Stromal cell of bone marrow (primary cell): Measurements from ENCODE around the gene WNT8A.

Source experiments
- DNase-seq: peaks from one replicate; pipeline ENCODE4 v3.0.0-alpha.2; 2012; ENCODE audit warnings: low read depth

WNT8A gene

GRCh38 chr5:138091685-138092084 is 7.9 kb downstream of the WNT8A start:
- no peak for DNase-seq

- DNase-seq = no peak
These were observed 8.5 kb downstream of the WNT8A start for GRCh38 chr5:138092301-138092700.

- no peak for DNase-seq
These were observed 9.2 kb downstream of the WNT8A start for GRCh38 chr5:138093036-138093435.

GRCh38 chr5:138095100-138095907 is 11.5 kb downstream of the WNT8A start:
- no peak for DNase-seq

- no peak for DNase-seq
These were observed 12.5 kb downstream of the WNT8A start for GRCh38 chr5:138096363-138096762.

- no peak for DNase-seq
These were observed 13.4 kb downstream of the WNT8A start for GRCh38 chr5:138096997-138097828.

GRCh38 chr5:138102454-138103318 is 18.9 kb downstream of the WNT8A start:
- DNase-seq = no peak

- no peak for DNase-seq
These were observed 19.4 kb downstream of the WNT8A start for GRCh38 chr5:138103319-138103637.

GRCh38 chr5:138105709-138106108 is 21.9 kb downstream of the WNT8A start:
- DNase-seq = no peak

- DNase-seq = no peak
These were observed 23.4 kb downstream of the WNT8A start for GRCh38 chr5:138107213-138107612.

GRCh38 chr5:138109463-138110265 is 25.8 kb downstream of the WNT8A start:
- peak; percentile 15 for DNase-seq

GRCh38 chr5:138110266-138110963 is 26.6 kb downstream of the WNT8A start:
- no peak for DNase-seq

- no peak for DNase-seq
These were observed 27.3 kb downstream of the WNT8A start for GRCh38 chr5:138111181-138111580.

GRCh38 chr5:138111937-138112336 is 28.1 kb downstream of the WNT8A start:
- DNase-seq = no peak

- no peak for DNase-seq
These were observed 31.4 kb downstream of the WNT8A start for GRCh38 chr5:138115254-138115653.

- DNase-seq = no peak
These were observed 44.5 kb downstream of the WNT8A start for GRCh38 chr5:138128334-138128733.

GRCh38 chr5:138129347-138129746 is 45.5 kb downstream of the WNT8A start:
- DNase-seq = no peak

GRCh38 chr5:138132543-138132942 is 48.7 kb downstream of the WNT8A start:
- DNase-seq = no peak

GRCh38 chr5:138138949-138139780 is 55.3 kb downstream of the WNT8A start, which contains the start of gene NME5:
NME5 (minus strand) TSS chr5:138139428; CDS start chr5:138138780, 648 bp downstream.
- peak; percentile 45 for DNase-seq

GRCh38 chr5:138139781-138140090 is 55.9 kb downstream of the WNT8A start:
- no peak for DNase-seq
